AG10803 (cell line): ENCODE results near the gene CNIH2.
"Not testable (repeated sequence)": the region's sequence is repeated elsewhere in the genome, so short reads cannot be mapped to it uniquely, and the experiment has no call there.

Source experiments
- DNase-seq: peaks from one replicate; pipeline ENCODE4 v3.0.0; 2010; ENCODE audit warnings: low read depth
- H3K4me3 ChIP-seq: 2 replicates; pipeline ENCODE4 v1.5.1; 2011; ENCODE audit warnings: mild to moderate bottlenecking, low read length, control low read depth
- TF ChIP-seq, protein P1 (sequence below): conservative IDR thresholded peaks from 2 replicates; pipeline ENCODE4 v1.5.1; 2011; ENCODE audit warnings: mild to moderate bottlenecking, low read length, control low read depth, inconsistent platforms

CNIH2 gene

DNA sequence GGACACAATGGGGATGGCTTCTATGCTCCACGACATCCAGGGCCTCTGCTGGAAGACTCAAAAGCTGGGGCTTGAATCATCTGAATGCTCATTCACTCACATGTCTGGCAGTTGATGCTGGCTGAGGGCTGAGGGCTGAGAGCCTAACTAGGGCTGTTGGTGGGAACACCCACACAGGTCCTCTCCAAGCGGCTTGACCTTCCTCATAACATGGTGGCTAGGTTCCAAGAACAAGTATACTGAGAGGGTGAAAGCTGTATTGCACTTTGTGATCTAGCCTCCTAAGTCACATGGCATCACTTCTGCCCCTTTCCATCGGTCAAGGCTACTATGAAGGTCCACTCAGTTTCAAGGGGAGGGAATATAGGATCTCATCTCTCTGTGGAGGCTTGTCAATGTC lies 21.2 kb downstream of the CNIH2 start:
- no peak overlapping the region for H3K4me3 ChIP-seq
- DNase-seq, result no peak
- TF ChIP-seq, protein P1, sequence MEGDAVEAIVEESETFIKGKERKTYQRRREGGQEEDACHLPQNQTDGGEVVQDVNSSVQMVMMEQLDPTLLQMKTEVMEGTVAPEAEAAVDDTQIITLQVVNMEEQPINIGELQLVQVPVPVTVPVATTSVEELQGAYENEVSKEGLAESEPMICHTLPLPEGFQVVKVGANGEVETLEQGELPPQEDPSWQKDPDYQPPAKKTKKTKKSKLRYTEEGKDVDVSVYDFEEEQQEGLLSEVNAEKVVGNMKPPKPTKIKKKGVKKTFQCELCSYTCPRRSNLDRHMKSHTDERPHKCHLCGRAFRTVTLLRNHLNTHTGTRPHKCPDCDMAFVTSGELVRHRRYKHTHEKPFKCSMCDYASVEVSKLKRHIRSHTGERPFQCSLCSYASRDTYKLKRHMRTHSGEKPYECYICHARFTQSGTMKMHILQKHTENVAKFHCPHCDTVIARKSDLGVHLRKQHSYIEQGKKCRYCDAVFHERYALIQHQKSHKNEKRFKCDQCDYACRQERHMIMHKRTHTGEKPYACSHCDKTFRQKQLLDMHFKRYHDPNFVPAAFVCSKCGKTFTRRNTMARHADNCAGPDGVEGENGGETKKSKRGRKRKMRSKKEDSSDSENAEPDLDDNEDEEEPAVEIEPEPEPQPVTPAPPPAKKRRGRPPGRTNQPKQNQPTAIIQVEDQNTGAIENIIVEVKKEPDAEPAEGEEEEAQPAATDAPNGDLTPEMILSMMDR, result no peak

DNA sequence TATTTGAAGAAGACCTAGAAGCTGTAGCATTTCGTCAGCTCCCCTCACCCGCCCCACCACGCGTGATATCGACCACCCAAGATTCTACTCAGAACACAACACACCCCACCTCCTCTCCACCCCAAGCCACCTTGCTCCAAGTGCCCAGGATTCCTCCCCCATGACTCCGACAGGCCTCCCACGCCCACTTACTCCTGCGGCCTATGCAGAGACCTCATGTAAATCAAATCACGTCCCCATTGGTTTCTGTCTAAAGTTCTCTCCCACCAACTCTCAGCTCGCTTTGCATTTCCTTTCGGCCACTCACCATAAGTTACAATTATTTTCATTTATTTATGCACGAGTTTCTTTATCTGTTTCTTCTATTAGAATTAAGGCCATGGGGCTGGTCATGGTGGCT lies 24.7 kb downstream of the CNIH2 start:
- TF ChIP-seq, protein P1, result no peak
- DNase-seq, result no peak
- no peak overlapping the region for H3K4me3 ChIP-seq

DNA sequence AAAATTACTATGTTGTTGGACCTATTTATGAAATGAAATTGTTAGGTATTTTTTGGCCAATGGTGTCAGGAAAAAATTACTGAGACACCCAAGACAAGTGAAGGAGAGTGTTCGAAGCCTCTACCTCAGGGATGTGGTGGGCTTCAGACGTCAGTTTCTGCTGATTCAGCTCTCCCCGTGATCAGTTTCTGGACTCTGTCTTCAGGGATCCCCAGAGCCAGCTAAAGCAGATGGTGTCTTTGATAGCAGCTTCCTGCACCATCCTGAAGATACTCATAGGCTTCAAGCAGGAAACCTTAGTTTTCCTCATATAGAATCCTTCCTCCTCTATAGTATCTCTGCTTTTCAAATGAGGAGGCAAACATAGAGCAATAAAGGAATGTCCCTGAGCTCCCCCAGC lies 31.5 kb downstream of the CNIH2 start:
- no peak for DNase-seq
- TF ChIP-seq, protein P1, result no peak
- no peak overlapping the region for H3K4me3 ChIP-seq

DNA sequence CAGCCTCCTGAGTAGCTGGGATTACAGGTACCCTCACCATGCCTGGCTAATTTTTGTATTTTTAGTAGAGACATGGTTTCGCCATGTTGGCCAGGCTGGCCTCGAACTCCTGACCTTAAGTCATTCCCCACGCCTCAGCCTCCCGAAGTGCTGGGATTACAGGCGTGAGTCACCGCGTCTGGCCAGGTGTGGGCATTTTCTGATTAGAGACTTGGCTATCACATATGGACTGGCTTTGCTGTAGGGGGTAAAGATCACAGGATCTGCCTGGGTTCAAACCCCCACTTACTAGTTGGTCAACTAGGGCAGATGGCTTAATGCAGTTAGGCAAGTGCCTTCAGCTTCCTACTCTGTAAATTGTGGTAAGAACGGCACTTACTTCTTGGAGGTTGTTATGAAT lies 32.3 kb downstream of the CNIH2 start:
- TF ChIP-seq, protein P1, result no peak
- no peak for DNase-seq
- H3K4me3 ChIP-seq, result no peak overlapping the region

DNA sequence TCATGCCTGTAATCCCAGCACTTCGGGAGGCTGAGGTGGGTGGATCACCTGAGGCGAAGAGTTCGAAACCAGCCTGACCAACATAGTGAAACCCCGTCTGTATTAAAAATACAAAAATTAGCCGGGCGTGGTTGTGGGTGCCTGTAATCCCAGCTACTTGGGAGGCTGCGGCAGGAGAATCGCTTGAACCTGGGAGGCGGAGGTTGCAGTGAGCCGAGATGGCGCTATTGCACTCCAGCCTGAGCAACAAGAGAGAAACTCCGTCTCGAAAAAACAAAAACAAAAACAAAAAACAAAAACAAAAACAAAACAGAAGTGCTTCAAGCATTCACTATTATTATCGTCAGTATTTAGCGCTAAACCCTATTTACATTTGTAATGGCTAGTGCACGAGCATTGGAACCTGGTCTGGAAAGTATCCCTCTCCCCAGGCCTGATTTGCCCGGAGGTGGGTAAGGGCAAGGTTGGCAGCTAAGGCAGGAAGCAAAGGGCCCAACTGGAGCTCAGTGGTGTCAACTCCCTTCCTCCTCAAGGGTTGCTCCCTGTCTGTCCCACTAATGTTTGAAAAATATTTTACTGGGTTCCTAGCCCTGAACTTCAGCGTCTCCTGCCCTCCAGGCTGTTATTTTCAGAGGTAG lies 32.9 kb downstream of the CNIH2 start:
- DNase-seq, H3K4me3 ChIP-seq: not testable (repeated sequence)

DNA sequence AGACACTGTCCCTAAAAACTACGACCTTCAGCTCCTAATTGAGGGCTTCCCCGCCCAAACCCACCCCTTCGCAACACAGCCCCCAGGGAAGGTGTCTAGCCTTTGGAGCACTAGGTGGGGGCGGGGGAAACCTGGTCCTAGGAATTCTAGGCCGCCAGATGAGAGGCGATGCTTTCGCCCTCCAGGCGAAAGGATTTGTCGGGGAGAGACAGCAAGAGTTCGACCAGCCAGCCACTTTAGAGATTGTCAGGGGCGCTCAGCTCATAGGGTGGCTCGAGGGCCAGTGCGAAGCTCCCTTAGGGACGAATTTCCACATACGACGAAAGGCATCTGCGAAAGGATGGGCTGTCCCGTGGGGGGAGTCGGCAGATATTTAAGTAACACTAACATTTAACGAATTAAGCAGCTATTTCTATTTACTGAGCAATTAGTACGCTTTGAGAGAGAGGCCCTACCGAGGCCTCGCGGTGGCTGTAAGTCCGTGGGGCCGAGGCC lies 33.5 kb downstream of the CNIH2 start:
- H3K4me3 ChIP-seq, result peak overlapping the region; percentile 69
- DNase-seq, result no peak
- TF ChIP-seq, protein P1, result no peak

DNA sequence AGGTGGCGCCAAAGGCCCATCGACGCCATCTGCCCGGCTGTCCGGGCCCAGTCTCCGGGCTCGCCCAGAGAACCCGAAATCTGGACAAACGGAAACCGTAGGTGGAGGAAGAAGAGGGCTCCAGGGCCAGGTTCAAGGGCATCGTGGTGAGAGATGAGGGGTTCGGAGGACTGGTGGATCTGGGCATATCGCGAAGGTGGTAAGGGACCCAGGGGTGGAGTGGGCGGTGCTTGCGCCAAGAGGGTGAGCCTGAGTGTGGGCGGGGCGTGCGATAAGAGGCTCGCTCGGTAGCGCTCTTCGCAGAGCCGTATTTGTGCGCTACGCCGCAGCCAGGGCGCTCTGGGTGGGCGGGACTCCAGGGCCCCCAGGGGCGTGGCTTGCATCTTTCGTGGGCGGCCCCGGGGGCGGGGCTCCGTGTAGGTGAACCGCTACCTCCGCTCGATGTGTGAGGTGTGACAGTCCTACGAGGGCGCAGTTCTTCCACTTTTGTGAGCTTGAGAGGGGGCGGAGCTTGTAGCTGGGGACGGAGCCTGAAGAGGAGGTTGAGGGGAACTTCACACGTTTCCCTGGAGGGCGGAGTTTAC lies 34.1 kb downstream of the CNIH2 start:
- peak overlapping the region; percentile 69 for H3K4me3 ChIP-seq
- TF ChIP-seq, protein P1, result peak; percentile 86
- DNase-seq, result peak; percentile 87
